C4-2B (cell line): Measurements from ENCODE around the gene TMTC2.

ENCODE experiments used
- CTCF ChIP-seq: fragments of 450-650 bp; conservative IDR thresholded peaks from 2 replicates; pipeline ENCODE4 v1.5.1; 2017; ENCODE audit warnings: mild to moderate bottlenecking
- ZFX ChIP-seq: fragments of 450-650 bp; IDR thresholded peaks from 2 replicates; pipeline ENCODE4 v1.6.1; 2017

DNA sequence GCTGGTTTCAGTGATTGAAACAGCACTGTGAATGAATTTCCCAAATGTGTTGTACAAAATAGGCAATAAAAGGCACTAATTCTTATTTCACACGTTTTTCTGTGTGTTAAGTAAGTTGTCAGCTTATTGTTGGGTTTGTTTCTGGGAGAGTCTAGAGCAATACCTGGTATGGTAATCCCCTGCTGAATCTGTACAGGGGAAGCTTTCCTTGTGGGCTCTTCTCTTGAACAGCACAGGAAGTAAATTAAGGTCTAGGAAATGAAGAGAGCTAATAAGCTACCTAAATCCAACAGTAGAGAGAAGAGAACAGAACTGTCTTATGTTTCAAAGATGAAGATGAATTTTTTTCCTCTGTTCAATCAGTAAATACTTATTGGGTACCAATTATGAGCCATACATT, 406.7 kb downstream of the TMTC2 start:
- no peak for TF ChIP-seq CTCF
- TF ChIP-seq ZFX = no peak
